Measurements from ENCODE around the gene GNAQ. TPM values are rescaled to one million over a fixed set of nuclear protein-coding genes. Genes with fewer than 3 reads are reported as not detected.

The GNAQ gene
- total RNA-seq, 2 donors from 2014 or later: 46.0 to 58.8 TPM

DNA sequence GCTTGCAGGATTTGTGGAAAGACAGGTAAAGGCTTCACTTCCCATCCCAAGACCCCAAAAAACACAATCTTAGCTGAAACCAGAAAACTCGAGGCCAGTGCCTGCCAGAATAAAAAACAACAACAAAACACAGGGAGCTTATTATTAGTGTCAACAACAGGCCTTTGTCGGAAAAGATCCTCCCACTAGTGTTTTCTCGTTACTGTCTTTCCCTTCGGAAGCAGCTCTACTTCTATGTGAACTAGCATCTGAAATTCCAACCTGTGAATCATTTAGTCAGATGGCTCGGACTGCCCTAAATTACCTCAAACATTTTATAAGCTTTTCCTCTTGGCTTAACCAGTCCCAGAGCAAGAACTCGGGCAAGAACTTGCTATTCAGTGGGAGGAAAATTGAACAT is 261.3 kb downstream of the GNAQ start:
- Histone ChIP-seq H3K4me1 (ENCODE audit: control insufficient read depth in 1 of 2, low read depth in 2 of 2) (no peaks in the 10 kb centered on the region), H3K27me3 (replicated peaks; ENCODE audit: insufficient read depth) (no peaks in the 10 kb centered on the region), H3K27ac (no peak overlapping the region), H3K9me3 (no peaks in the 10 kb centered on the region), H3K4me3 (no peak overlapping the region), H3K36me3 (no peaks in the 10 kb centered on the region)
- DNase-seq (ENCODE audit: low spot score) (no peak), ATAC-seq (ENCODE audit: insufficient number of reproducible peaks, low FRiP score, low read depth) (no peak)
- no peak for TF ChIP-seq CTCF (IDR thresholded peaks at IDR 0.05)

DNA sequence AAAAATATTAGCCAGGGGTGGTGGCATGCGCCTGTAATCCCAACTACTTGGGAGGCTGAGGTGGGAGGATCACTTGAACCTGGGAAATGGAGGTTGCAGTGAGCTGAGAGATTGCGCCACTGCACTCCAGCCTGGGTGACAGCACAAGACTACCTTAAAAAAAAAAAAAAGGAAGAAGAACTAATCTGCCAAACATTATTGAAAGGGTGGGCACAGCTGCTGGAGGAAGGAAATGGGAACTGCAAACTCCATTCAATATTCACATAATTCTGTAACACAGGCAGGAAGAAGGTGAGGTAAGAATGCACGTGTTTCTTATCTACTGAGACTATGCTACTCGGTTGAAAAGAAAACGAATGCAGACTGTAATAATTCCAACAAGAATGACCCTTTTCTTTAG is 262.4 kb downstream of the GNAQ start:
- no peak for TF ChIP-seq CTCF (IDR thresholded peaks at IDR 0.05)
- Histone ChIP-seq H3K27me3 (replicated peaks; ENCODE audit: insufficient read depth) (no peaks in the 10 kb centered on the region), H3K36me3 (no peaks in the 10 kb centered on the region), H3K4me3 (no peak overlapping the region), H3K27ac (no peak overlapping the region), H3K4me1 (ENCODE audit: control insufficient read depth in 1 of 2, low read depth in 2 of 2) (no peaks in the 10 kb centered on the region), H3K9me3 (no peaks in the 10 kb centered on the region)
- ATAC-seq (ENCODE audit: insufficient number of reproducible peaks, low FRiP score, low read depth) (no peak), DNase-seq (ENCODE audit: low spot score) (no peak)

DNA sequence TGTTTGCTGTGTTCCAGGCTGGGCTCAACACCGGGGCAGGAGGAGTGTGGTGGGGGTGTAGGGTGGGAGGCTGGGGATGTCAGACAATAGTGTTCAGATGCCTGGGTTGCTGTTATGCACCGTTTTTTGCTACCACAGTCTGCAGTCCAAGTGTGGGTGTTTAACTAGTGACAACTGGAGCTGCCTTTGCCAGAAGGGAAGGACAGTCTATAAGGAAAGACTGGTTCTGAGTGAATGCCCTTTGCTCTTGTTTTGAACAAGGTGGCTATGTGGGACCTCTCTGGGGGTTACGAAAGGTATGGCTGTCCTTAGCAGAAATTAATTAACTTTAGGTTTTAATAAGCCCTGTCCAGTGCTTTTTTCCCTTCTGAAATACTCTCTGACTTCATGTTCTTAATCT is 265.0 kb downstream of the GNAQ start:
- no peak for DNase-seq (ENCODE audit: low spot score)
- no peak for TF ChIP-seq CTCF (IDR thresholded peaks at IDR 0.05)
- Histone ChIP-seq H3K27ac (no peak overlapping the region), H3K9me3 (no peaks in the 10 kb centered on the region), H3K27me3 (replicated peaks; ENCODE audit: insufficient read depth) (no peaks in the 10 kb centered on the region), H3K4me3 (no peak overlapping the region), H3K36me3 (no peaks in the 10 kb centered on the region), H3K4me1 (ENCODE audit: control insufficient read depth in 1 of 2, low read depth in 2 of 2) (no peaks in the 10 kb centered on the region)
- no peak for ATAC-seq (ENCODE audit: insufficient number of reproducible peaks, low FRiP score, low read depth)

GRCh38 chr9:77765781-77766259 is 265.8 kb downstream of the GNAQ start:
- no peak for ATAC-seq (ENCODE audit: insufficient number of reproducible peaks, low FRiP score, low read depth)
- no peaks in the 10 kb centered on the region for H3K9me3 ChIP-seq
- H3K4me1 ChIP-seq (ENCODE audit: control insufficient read depth in 1 of 2, low read depth in 2 of 2): no peaks in the 10 kb centered on the region
- no peak for DNase-seq (ENCODE audit: low spot score)
- no peak overlapping the region for H3K4me3 ChIP-seq
- H3K27ac ChIP-seq: no peak overlapping the region
- no peaks in the 10 kb centered on the region for H3K27me3 ChIP-seq (replicated peaks; ENCODE audit: insufficient read depth)
- no peaks in the 10 kb centered on the region for H3K36me3 ChIP-seq
- TF ChIP-seq CTCF (IDR thresholded peaks at IDR 0.05): no peak

- no peak for DNase-seq (ENCODE audit: low spot score)
Measured at GRCh38 chr9:77764894-77765780, 266.5 kb downstream of the GNAQ start.

More at GRCh38 chr9:77764894-77765780, 266.5 kb downstream of the GNAQ start:
- TF ChIP-seq CTCF (IDR thresholded peaks at IDR 0.05): peak; percentile 51
- no peak overlapping the region for H3K27ac ChIP-seq
- H3K27me3 ChIP-seq (replicated peaks; ENCODE audit: insufficient read depth): no peaks in the 10 kb centered on the region
- ATAC-seq (ENCODE audit: insufficient number of reproducible peaks, low FRiP score, low read depth): no peak
- H3K4me1 ChIP-seq (ENCODE audit: control insufficient read depth in 1 of 2, low read depth in 2 of 2): no peaks in the 10 kb centered on the region
- no peaks in the 10 kb centered on the region for H3K9me3 ChIP-seq
- H3K36me3 ChIP-seq: no peaks in the 10 kb centered on the region
- no peak overlapping the region for H3K4me3 ChIP-seq
